Measurements from ENCODE around the gene SRRM3. TPM values are rescaled to one million over a fixed set of nuclear protein-coding genes. Genes with fewer than 3 reads are reported as not detected.

Gene SRRM3
- total RNA-seq, 1 donor from 2014 or later: not detected

DNA sequence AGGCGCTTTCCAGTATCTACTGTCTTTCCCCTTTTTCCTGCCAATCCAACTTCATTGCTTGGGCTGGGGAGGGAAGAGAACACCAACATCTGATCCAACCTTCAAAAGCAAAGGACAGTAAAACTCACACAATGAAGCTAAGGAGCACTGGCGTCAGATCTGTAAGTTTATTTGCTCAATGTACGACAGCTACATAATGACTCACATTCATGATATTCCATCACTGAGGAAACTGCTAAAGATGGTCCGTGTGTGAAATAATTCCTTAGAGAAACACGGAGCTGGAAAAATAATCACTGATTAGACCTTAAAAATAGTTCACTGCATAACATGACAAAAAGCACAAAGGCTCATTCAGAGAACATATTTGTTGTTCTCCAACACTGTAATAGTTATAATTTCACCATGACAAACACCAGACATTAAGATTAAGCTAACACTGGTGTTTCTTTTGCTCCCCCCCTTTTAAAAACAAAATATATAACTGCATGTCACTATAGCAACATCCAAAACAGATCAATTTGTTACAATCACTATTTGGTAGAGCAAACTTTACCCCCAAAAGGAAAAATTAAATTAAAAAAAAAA lies 125.0 kb downstream of the SRRM3 start:
- CTCF ChIA-PET: interaction anchor here (2.3 kb wide), 1 partner anchor 12 kb away, joined by 8 read pairs; no protein-coding TSS in a partner anchor
- intact Hi-C loops (cut with micrococcal nuclease): no loop called here
- Mint-ChIP-seq H3K9me3 (no peaks in the 10 kb centered on the region), H3K4me1 (peaks cover 16% of the 10 kb centered on the region), H3K36me3 (ENCODE audit: low read depth) (peaks cover 50% of the 10 kb centered on the region), H3K4me3 (no peak overlapping the region), H3K27me3 (no peaks in the 10 kb centered on the region), H3K27ac (no peak overlapping the region)
- DNase-seq (no peak), ATAC-seq (ENCODE audit: low read depth) (no peak)
- TF ChIP-seq, protein P1, sequence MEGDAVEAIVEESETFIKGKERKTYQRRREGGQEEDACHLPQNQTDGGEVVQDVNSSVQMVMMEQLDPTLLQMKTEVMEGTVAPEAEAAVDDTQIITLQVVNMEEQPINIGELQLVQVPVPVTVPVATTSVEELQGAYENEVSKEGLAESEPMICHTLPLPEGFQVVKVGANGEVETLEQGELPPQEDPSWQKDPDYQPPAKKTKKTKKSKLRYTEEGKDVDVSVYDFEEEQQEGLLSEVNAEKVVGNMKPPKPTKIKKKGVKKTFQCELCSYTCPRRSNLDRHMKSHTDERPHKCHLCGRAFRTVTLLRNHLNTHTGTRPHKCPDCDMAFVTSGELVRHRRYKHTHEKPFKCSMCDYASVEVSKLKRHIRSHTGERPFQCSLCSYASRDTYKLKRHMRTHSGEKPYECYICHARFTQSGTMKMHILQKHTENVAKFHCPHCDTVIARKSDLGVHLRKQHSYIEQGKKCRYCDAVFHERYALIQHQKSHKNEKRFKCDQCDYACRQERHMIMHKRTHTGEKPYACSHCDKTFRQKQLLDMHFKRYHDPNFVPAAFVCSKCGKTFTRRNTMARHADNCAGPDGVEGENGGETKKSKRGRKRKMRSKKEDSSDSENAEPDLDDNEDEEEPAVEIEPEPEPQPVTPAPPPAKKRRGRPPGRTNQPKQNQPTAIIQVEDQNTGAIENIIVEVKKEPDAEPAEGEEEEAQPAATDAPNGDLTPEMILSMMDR (IDR thresholded peaks at IDR 0.05): no peak
- POLR2A ChIA-PET: interaction anchor here (0.6 to 1.1 kb wide), 4 partner anchors 8 to 68 kb away, joined by 3 to 5 read pairs (median 4); partner anchors contain the start of gene YWHAG

DNA sequence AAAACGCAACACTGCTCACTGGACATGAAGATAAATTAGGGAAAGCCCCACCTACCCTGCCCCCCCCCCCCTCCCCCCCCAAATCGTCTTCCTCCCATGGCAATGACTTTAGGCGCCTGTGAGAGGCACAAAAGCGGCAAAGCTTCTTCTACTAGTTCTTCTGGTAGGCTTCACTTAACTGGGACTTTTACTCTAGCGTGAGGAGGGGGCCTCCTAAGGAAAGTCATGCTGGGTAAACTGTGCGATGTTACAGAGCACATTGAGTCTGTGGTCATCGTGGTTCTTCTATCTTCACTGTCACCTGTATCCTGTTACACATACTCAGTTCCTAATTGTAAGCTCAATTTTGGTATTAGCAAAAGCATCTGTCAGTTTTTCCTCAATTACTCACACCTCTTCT lies 125.9 kb downstream of the SRRM3 start:
- TF ChIP-seq, protein P1 (IDR thresholded peaks at IDR 0.05): no peak
- no peak for DNase-seq
- no peak for ATAC-seq (ENCODE audit: low read depth)
- ChIA-PET POLR2A (interaction anchor here (0.9 to 1.1 kb wide), 4 partner anchors 9 to 31 kb away, joined by 3 to 6 read pairs (median 5); partner anchors contain the start of gene YWHAG), CTCF (interaction anchor here (2.3 kb wide), 1 partner anchor 13 kb away, joined by 8 read pairs; no protein-coding TSS in a partner anchor)
- intact Hi-C loops (cut with micrococcal nuclease): no loop called here
- peaks cover 25% of the 10 kb centered on the region for H3K4me1 Mint-ChIP-seq
- H3K36me3 Mint-ChIP-seq (ENCODE audit: low read depth): peaks cover 50% of the 10 kb centered on the region
- H3K4me3 Mint-ChIP-seq: no peak overlapping the region
- H3K27ac Mint-ChIP-seq: peak overlapping the region; percentile 70
- no peaks in the 10 kb centered on the region for H3K9me3 Mint-ChIP-seq
- no peaks in the 10 kb centered on the region for H3K27me3 Mint-ChIP-seq

DNA sequence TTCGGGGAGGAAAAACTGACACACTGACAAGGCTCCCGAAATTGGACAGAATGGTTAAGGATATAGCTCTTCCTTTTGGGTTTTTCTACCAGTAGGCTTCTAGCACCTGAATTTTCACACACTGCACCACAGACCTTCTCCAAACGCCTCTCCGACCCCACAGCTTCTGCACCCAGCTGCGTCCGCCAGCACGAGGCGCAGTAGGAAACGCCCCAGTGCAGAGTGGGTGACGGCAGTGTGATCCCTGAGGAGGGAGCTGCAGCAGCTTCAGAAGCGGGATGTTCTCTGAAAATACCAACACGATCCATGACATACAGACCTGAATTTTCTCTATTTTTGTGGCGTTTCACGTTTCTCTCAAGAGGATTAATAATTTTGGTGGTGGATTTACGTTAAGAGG lies 126.7 kb downstream of the SRRM3 start:
- Mint-ChIP-seq H3K9me3 (no peaks in the 10 kb centered on the region), H3K36me3 (ENCODE audit: low read depth) (peaks cover 50% of the 10 kb centered on the region), H3K27me3 (no peaks in the 10 kb centered on the region), H3K4me1 (peaks cover 32% of the 10 kb centered on the region), H3K4me3 (no peak overlapping the region), H3K27ac (no peak overlapping the region)
- ChIA-PET POLR2A (interaction anchor here (0.6 to 0.9 kb wide), 2 partner anchors 14 to 24 kb away, joined by 3 to 6 read pairs; no protein-coding TSS in a partner anchor), CTCF (interaction anchor here (2.3 kb wide), 1 partner anchor 14 kb away, joined by 8 read pairs; no protein-coding TSS in a partner anchor)
- DNase-seq: no peak
- ATAC-seq (ENCODE audit: low read depth): no peak
- intact Hi-C loops (cut with micrococcal nuclease): no loop called here
- TF ChIP-seq, protein P1 (IDR thresholded peaks at IDR 0.05): no peak

DNA sequence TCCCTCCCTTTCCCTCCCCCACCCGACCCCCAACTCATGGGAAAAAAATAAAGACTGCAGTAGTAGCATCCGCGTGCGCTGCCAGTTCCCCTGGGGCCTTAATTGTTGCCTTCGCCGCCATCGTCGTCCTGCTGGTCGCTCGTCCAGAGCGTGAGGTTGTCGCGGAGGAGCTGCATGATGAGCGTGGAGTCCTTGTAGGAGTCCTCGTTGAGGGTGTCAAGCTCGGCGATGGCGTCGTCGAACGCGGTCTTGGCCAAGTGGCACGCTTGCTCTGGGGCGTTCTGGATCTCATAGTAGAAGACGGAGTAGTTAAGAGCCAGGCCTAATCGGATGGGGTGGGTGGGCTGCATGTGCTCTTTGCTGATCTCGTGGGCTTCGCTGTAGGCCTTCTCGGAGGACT lies 127.8 kb downstream of the SRRM3 start:
- no peaks in the 10 kb centered on the region for H3K27me3 Mint-ChIP-seq
- no peak for ATAC-seq (ENCODE audit: low read depth)
- H3K9me3 Mint-ChIP-seq: no peaks in the 10 kb centered on the region
- TF ChIP-seq, protein P1 (IDR thresholded peaks at IDR 0.05): no peak
- H3K27ac Mint-ChIP-seq: no peak overlapping the region
- H3K36me3 Mint-ChIP-seq (ENCODE audit: low read depth): peaks cover 54% of the 10 kb centered on the region
- no peak for DNase-seq
- intact Hi-C loops (cut with micrococcal nuclease): no loop called here
- ChIA-PET CTCF (interaction anchor here (0.9 kb wide), 1 partner anchor 16 kb away, joined by 3 read pairs; no protein-coding TSS in a partner anchor), POLR2A (no interaction called here)
- H3K4me3 Mint-ChIP-seq: no peak overlapping the region
- H3K4me1 Mint-ChIP-seq: peaks cover 37% of the 10 kb centered on the region

DNA sequence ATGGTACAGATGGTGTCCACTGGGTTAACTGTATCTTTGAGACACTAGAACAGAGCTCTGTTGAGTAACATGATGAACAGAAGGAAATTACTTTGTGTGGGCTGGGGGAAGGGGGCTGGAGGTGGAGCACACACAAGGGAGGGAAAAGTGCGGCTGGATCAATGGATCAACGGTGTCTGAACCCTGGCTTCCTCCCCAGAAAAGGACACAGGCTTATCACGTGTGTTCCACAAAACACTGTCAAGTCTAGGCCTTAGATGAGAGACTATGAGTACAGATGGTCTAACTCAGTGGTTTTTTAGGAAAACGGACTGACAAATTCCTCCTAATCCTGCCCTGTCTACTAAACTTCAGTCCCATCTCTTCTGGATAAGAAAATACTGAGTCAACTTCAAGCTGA lies 128.6 kb downstream of the SRRM3 start:
- no peak overlapping the region for H3K4me3 Mint-ChIP-seq
- CTCF ChIA-PET: no interaction called here
- DNase-seq: no peak
- POLR2A ChIA-PET: no interaction called here
- intact Hi-C loops (cut with micrococcal nuclease): no loop called here
- H3K36me3 Mint-ChIP-seq (ENCODE audit: low read depth): peaks cover 53% of the 10 kb centered on the region
- H3K27me3 Mint-ChIP-seq: no peaks in the 10 kb centered on the region
- H3K9me3 Mint-ChIP-seq: no peaks in the 10 kb centered on the region
- TF ChIP-seq, protein P1 (IDR thresholded peaks at IDR 0.05): no peak
- no peak for ATAC-seq (ENCODE audit: low read depth)
- no peak overlapping the region for H3K27ac Mint-ChIP-seq
- peaks cover 37% of the 10 kb centered on the region for H3K4me1 Mint-ChIP-seq

Measured in activated B cell treated with CpG ODN at 0.5 μM for 24 hours (primary cell).